Transverse colon (tissue), 3 donors: ENCODE results near the gene FBXL4.

Source experiments
- CTCF ChIP-seq, 5 experiments: fragments of 200-600 bp in 3 of 5; fragments of 450-650 bp in 2 of 5; sonication (generic) in 3 of 5; IDR thresholded peaks; 1 replicate in 2 of 5; 2 replicates in 3 of 5; pipeline ENCODE4 v1.5.1; 2016 to 2017; ENCODE audit warnings: antibody characterized with exemption in 5 of 5, inconsistent platforms in 3 of 5, mild to moderate bottlenecking in 2 of 5, moderate library complexity in 1 of 5
- POLR2A ChIP-seq: fragments of 450-650 bp; IDR thresholded peaks from one replicate; pipeline ENCODE4 v1.6.1; 2016; ENCODE audit warnings: antibody characterized with exemption, mild to moderate bottlenecking, moderate library complexity

- TF ChIP-seq POLR2A (no peak), CTCF (IDR thresholded peaks at IDR 0.05) (no peak)
These were observed 106.7 kb downstream of the FBXL4 start for GRCh38 chr6:98840996-98841513.
